ENCODE measurements around the gene SH2D3C.

SH2D3C gene

GRCh38 chr9:127812936-127813675 is 34.6 kb upstream of the SH2D3C start:
- Histone ChIP-seq H3K9ac (ENCODE audit: low read length) (no peak overlapping the region), H3K4me1 (ENCODE audit: insufficient read depth, low read length, severe bottlenecking) (no peaks in the 10 kb centered on the region), H3K79me2 (ENCODE audit: insufficient read depth, low read length) (no peaks in the 10 kb centered on the region), H3K27ac (ENCODE audit: low read depth, low read length, poor library complexity, severe bottlenecking) (no peak overlapping the region), H3K27me3 (ENCODE audit: insufficient read depth, low read length) (no peaks in the 10 kb centered on the region), H3F3A (ENCODE audit: insufficient read depth, low read length) (no peaks in the 10 kb centered on the region), H3K36me3 (ENCODE audit: insufficient read depth, low read length) (peaks cover 54% of the 10 kb centered on the region), H3K4me3 (ENCODE audit: low read depth, low read length, poor library complexity, severe bottlenecking) (no peak overlapping the region), H3K4me2 (ENCODE audit: low read length) (no peak overlapping the region), H2AFZ (ENCODE audit: low read length) (no peak overlapping the region), H3K9me3 (ENCODE audit: low read length) (no peaks in the 10 kb centered on the region), H3K9me2 (ENCODE audit: low read depth, low read length) (no peaks in the 10 kb centered on the region), H4K20me1 (ENCODE audit: insufficient read depth, low read length) (no peaks in the 10 kb centered on the region)
- no peak for TF ChIP-seq EZH2 (IDR thresholded peaks at IDR 0.05; ENCODE audit: borderline replicate concordance, low read length)
- TF ChIP-seq, protein P1, sequence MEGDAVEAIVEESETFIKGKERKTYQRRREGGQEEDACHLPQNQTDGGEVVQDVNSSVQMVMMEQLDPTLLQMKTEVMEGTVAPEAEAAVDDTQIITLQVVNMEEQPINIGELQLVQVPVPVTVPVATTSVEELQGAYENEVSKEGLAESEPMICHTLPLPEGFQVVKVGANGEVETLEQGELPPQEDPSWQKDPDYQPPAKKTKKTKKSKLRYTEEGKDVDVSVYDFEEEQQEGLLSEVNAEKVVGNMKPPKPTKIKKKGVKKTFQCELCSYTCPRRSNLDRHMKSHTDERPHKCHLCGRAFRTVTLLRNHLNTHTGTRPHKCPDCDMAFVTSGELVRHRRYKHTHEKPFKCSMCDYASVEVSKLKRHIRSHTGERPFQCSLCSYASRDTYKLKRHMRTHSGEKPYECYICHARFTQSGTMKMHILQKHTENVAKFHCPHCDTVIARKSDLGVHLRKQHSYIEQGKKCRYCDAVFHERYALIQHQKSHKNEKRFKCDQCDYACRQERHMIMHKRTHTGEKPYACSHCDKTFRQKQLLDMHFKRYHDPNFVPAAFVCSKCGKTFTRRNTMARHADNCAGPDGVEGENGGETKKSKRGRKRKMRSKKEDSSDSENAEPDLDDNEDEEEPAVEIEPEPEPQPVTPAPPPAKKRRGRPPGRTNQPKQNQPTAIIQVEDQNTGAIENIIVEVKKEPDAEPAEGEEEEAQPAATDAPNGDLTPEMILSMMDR (IDR thresholded peaks at IDR 0.05; ENCODE audit: low read length) = no peak

DNA sequence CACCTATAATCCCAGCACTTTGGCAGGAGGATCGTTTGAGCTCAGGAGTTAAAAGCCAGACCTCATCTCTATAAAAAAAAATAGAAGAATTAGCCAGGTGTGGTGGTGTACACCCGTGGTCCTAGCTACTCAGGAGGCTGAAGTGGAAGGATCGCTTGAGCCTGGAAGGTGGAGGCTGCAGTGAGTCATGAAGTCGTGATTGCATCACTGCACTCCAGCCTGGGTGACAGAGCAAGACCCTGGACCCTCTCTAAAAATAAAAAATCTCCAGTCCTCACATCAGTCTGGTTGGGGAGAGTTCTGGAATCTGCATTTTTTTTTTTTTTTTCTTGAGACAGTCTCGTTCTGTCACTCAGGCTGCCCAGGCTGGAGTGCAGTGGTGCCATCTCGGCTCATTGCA is 33.5 kb upstream of the SH2D3C start:
- Histone ChIP-seq H3K4me1 (ENCODE audit: insufficient read depth, low read length, severe bottlenecking) (no peaks in the 10 kb centered on the region), H3K9me3 (ENCODE audit: low read length) (no peaks in the 10 kb centered on the region), H3F3A (ENCODE audit: insufficient read depth, low read length) (no peaks in the 10 kb centered on the region), H4K20me1 (ENCODE audit: insufficient read depth, low read length) (no peaks in the 10 kb centered on the region), H3K9ac (ENCODE audit: low read length) (no peak overlapping the region), H3K79me2 (ENCODE audit: insufficient read depth, low read length) (no peaks in the 10 kb centered on the region), H3K4me3 (ENCODE audit: low read depth, low read length, poor library complexity, severe bottlenecking) (no peak overlapping the region), H3K36me3 (ENCODE audit: insufficient read depth, low read length) (peaks cover 65% of the 10 kb centered on the region), H3K27me3 (ENCODE audit: insufficient read depth, low read length) (no peaks in the 10 kb centered on the region), H3K4me2 (ENCODE audit: low read length) (no peak overlapping the region), H2AFZ (ENCODE audit: low read length) (no peak overlapping the region), H3K9me2 (ENCODE audit: low read depth, low read length) (no peaks in the 10 kb centered on the region), H3K27ac (ENCODE audit: low read depth, low read length, poor library complexity, severe bottlenecking) (no peak overlapping the region)
- TF ChIP-seq, protein P1 (IDR thresholded peaks at IDR 0.05; ENCODE audit: low read length) = no peak
- no peak for TF ChIP-seq EZH2 (IDR thresholded peaks at IDR 0.05; ENCODE audit: borderline replicate concordance, low read length)

DNA sequence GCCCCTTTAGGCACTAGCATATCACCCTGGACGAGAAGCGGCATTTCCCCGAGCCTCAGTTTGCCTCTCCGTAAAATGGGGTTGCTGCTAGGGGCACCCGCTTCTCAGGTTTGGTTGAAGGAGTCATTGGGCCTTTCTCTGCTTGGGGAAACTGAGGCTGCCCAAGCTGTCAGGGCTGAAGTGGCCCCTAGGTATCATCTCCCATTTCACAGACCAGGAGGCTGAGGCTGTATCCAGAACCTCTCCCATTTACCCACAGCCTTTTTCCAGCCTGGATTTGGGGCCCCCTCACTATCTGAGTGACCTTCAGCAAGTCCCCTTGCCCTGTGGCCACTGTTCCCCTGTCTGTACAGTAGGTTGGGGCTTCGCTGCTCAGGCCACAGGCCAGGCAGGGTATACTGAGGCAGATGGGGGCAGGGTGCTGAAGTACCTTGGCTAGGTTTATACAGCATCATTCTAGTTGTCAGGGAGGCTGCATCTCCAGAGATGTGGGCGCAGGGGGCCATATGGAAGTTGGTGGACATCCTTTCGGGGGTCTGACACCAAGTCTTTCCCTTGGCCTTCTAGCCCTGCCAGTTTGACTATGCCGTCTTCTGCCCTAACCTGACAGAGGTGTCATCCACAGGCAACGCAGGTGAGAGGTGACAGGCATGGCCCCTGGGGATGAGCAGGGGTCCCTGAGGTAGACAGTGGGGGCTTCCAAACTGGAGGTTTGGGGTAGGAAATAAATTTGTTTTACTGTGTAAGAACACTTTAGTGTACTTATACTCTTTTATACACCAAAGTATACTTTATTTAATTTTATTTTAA is 32.1 kb upstream of the SH2D3C start:
- no peaks in the 10 kb centered on the region for H3K79me2 ChIP-seq (ENCODE audit: insufficient read depth, low read length)
- H3K9me2 ChIP-seq (ENCODE audit: low read depth, low read length) = no peaks in the 10 kb centered on the region
- H3K27ac ChIP-seq (ENCODE audit: low read depth, low read length, poor library complexity, severe bottlenecking) = no peak overlapping the region
- no peaks in the 10 kb centered on the region for H4K20me1 ChIP-seq (ENCODE audit: insufficient read depth, low read length)
- no peaks in the 10 kb centered on the region for H3K27me3 ChIP-seq (ENCODE audit: insufficient read depth, low read length)
- no peaks in the 10 kb centered on the region for H3F3A ChIP-seq (ENCODE audit: insufficient read depth, low read length)
- H3K4me3 ChIP-seq (ENCODE audit: low read depth, low read length, poor library complexity, severe bottlenecking) = no peak overlapping the region
- H3K9ac ChIP-seq (ENCODE audit: low read length) = no peak overlapping the region
- no peaks in the 10 kb centered on the region for H3K9me3 ChIP-seq (ENCODE audit: low read length)
- no peak overlapping the region for H3K4me2 ChIP-seq (ENCODE audit: low read length)
- no peaks in the 10 kb centered on the region for H3K4me1 ChIP-seq (ENCODE audit: insufficient read depth, low read length, severe bottlenecking)
- TF ChIP-seq, protein P1 (IDR thresholded peaks at IDR 0.05; ENCODE audit: low read length) = no peak
- TF ChIP-seq EZH2 (IDR thresholded peaks at IDR 0.05; ENCODE audit: borderline replicate concordance, low read length) = no peak
- peaks cover 71% of the 10 kb centered on the region for H3K36me3 ChIP-seq (ENCODE audit: insufficient read depth, low read length)
- no peak overlapping the region for H2AFZ ChIP-seq (ENCODE audit: low read length)

Measured in OCI-LY1 (cell line).